Activated naive CD4-positive, alpha-beta T cell treated with anti-CD3 and anti-CD28 coated beads, Interleukin-2, amount 10 ng/mL, durations not matched to agents 7 days and 5 days (primary cell): ENCODE results near the gene HYLS1.
"Not testable (repeated sequence)": the region's sequence is repeated elsewhere in the genome, so short reads cannot be mapped to it uniquely, and the experiment has no call there.

ENCODE experiments used
- CTCF ChIA-PET: fragments of 350-600 bp; sonication (Branson Sonifier 250); formaldehyde crosslinking; loops from one replicate; lab custom pipeline; 2021; ENCODE audit warnings: antibody characterized with exemption; lab: Charles Lee
- DNase-seq: peaks from one replicate; pipeline ENCODE4 v3.0.0-alpha.2; 2020
- H3K27ac Mint-ChIP-seq: one replicate; pipeline ENCODE4 v1.8.0; 2021; ENCODE audit warnings: mild to moderate bottlenecking, moderate library complexity, mixed read lengths
- H3K27me3 Mint-ChIP-seq: one replicate; pipeline ENCODE4 v1.8.0; 2021; ENCODE audit warnings: mild to moderate bottlenecking, mixed read lengths
- H3K36me3 Mint-ChIP-seq: one replicate; pipeline ENCODE4 v1.8.0; 2021; ENCODE audit warnings: mixed read lengths
- H3K4me1 Mint-ChIP-seq: one replicate; pipeline ENCODE4 v1.8.0; 2021; ENCODE audit warnings: mixed read lengths
- H3K4me3 Mint-ChIP-seq: one replicate; pipeline ENCODE4 v1.8.0; 2021; ENCODE audit warnings: mild to moderate bottlenecking, moderate library complexity, mixed read lengths
- H3K9me3 Mint-ChIP-seq: one replicate; pipeline ENCODE4 v1.8.0; 2021; ENCODE audit warnings: mixed read lengths

Gene HYLS1

GRCh38 chr11:125887373-125888324 lies at the start of gene HYLS1:
Gene HYLS1, plus strand, starts transcription at chr11:125887668. Its CDS starts 11,701 bp downstream, at chr11:125899369.
- H3K4me1 Mint-ChIP-seq: peaks cover 47% of the 10 kb centered on the region

GRCh38 chr11:125842321-125842948 lies 45.0 kb upstream of the HYLS1 start:
- no peaks in the 10 kb centered on the region for H3K36me3 Mint-ChIP-seq
- H3K4me1 Mint-ChIP-seq: no peaks in the 10 kb centered on the region
- CTCF ChIA-PET: no interaction called here
- H3K4me3 Mint-ChIP-seq: no peak overlapping the region
- DNase-seq: no peak
- peaks cover 18% of the 10 kb centered on the region for H3K9me3 Mint-ChIP-seq
- H3K27me3 Mint-ChIP-seq: no peaks in the 10 kb centered on the region
- no peak overlapping the region for H3K27ac Mint-ChIP-seq

More at GRCh38 chr11:125887373-125888324, at the start of gene HYLS1:
- peaks cover 12% of the 10 kb centered on the region for H3K27me3 Mint-ChIP-seq
- H3K27ac Mint-ChIP-seq: peak within 1 kb of the TSS; percentile 98
- no peaks in the 10 kb centered on the region for H3K9me3 Mint-ChIP-seq
- peak; percentile 96 for DNase-seq
- CTCF ChIA-PET: interaction anchor here (0.7 to 1.6 kb wide), 5 partner anchors 9 to 374 kb away, joined by 3 to 8 read pairs (median 3); no protein-coding TSS in a partner anchor
- peaks cover 22% of the 10 kb centered on the region for H3K36me3 Mint-ChIP-seq
- H3K4me3 Mint-ChIP-seq: peak within 1 kb of the TSS; percentile 91

GRCh38 chr11:125846188-125846587 lies 41.3 kb upstream of the HYLS1 start:
- H3K9me3 Mint-ChIP-seq: peaks cover 21% of the 10 kb centered on the region

GRCh38 chr11:125857670-125858069 lies 29.8 kb upstream of the HYLS1 start:
- CTCF ChIA-PET, DNase-seq, H3K27me3 Mint-ChIP-seq, H3K27ac Mint-ChIP-seq, H3K36me3 Mint-ChIP-seq, H3K4me3 Mint-ChIP-seq, H3K9me3 Mint-ChIP-seq, H3K4me1 Mint-ChIP-seq: not testable (repeated sequence)

More at GRCh38 chr11:125846188-125846587, 41.3 kb upstream of the HYLS1 start:
- CTCF ChIA-PET: interaction anchor here (0.6 kb wide), 1 partner anchor 11 kb away, joined by 3 read pairs; no protein-coding TSS in a partner anchor
- no peak overlapping the region for H3K27ac Mint-ChIP-seq
- H3K27me3 Mint-ChIP-seq: peaks cover 4% of the 10 kb centered on the region
- no peak for DNase-seq
- H3K36me3 Mint-ChIP-seq: no peaks in the 10 kb centered on the region
- no peak overlapping the region for H3K4me3 Mint-ChIP-seq
- H3K4me1 Mint-ChIP-seq: no peaks in the 10 kb centered on the region

GRCh38 chr11:125862786-125863185 lies 24.7 kb upstream of the HYLS1 start:
- H3K9me3 Mint-ChIP-seq, H3K36me3 Mint-ChIP-seq, DNase-seq, H3K27ac Mint-ChIP-seq, H3K27me3 Mint-ChIP-seq, H3K4me1 Mint-ChIP-seq, H3K4me3 Mint-ChIP-seq, CTCF ChIA-PET: not testable (repeated sequence)

GRCh38 chr11:125865354-125865753 lies 22.1 kb upstream of the HYLS1 start:
- CTCF ChIA-PET, H3K27ac Mint-ChIP-seq, H3K4me1 Mint-ChIP-seq, H3K9me3 Mint-ChIP-seq, H3K4me3 Mint-ChIP-seq, DNase-seq, H3K36me3 Mint-ChIP-seq, H3K27me3 Mint-ChIP-seq: not testable (repeated sequence)

GRCh38 chr11:125869521-125869920 lies 17.9 kb upstream of the HYLS1 start:
- H3K4me1 Mint-ChIP-seq: no peaks in the 10 kb centered on the region
- H3K9me3 Mint-ChIP-seq: peaks cover 4% of the 10 kb centered on the region
- peak overlapping the region; percentile 30 for H3K27ac Mint-ChIP-seq
- no peaks in the 10 kb centered on the region for H3K36me3 Mint-ChIP-seq
- CTCF ChIA-PET: no interaction called here
- peaks cover 2% of the 10 kb centered on the region for H3K27me3 Mint-ChIP-seq
- no peak overlapping the region for H3K4me3 Mint-ChIP-seq
- no peak for DNase-seq

GRCh38 chr11:125871391-125872137 lies 15.9 kb upstream of the HYLS1 start:
- H3K36me3 Mint-ChIP-seq: no peaks in the 10 kb centered on the region
- peak; percentile 54 for DNase-seq

GRCh38 chr11:125872138-125872491 lies 15.4 kb upstream of the HYLS1 start:
- Mint-ChIP-seq H3K4me3 (no peak overlapping the region), H3K4me1 (no peaks in the 10 kb centered on the region), H3K36me3 (no peaks in the 10 kb centered on the region), H3K9me3 (no peaks in the 10 kb centered on the region), H3K27me3 (peaks cover 4% of the 10 kb centered on the region), H3K27ac (no peak overlapping the region)
- DNase-seq: no peak
- CTCF ChIA-PET: no interaction called here

More at GRCh38 chr11:125871391-125872137, 15.9 kb upstream of the HYLS1 start:
- CTCF ChIA-PET: interaction anchor here (1.0 kb wide), 1 partner anchor 251 kb away, joined by 4 read pairs; no protein-coding TSS in a partner anchor
- no peak overlapping the region for H3K27ac Mint-ChIP-seq
- no peak overlapping the region for H3K4me3 Mint-ChIP-seq
- H3K9me3 Mint-ChIP-seq: no peaks in the 10 kb centered on the region
- H3K4me1 Mint-ChIP-seq: no peaks in the 10 kb centered on the region
- peaks cover 4% of the 10 kb centered on the region for H3K27me3 Mint-ChIP-seq

- no peak for DNase-seq
- H3K4me3 Mint-ChIP-seq: no peak overlapping the region
- H3K27me3 Mint-ChIP-seq: peaks cover 4% of the 10 kb centered on the region
- no peaks in the 10 kb centered on the region for H3K9me3 Mint-ChIP-seq
- H3K27ac Mint-ChIP-seq: no peak overlapping the region
- H3K4me1 Mint-ChIP-seq: no peaks in the 10 kb centered on the region
- CTCF ChIA-PET: interaction anchor here (0.7 kb wide), 1 partner anchor 151 kb away, joined by 3 read pairs; no protein-coding TSS in a partner anchor
- H3K36me3 Mint-ChIP-seq: no peaks in the 10 kb centered on the region
Measured at GRCh38 chr11:125873881-125874555, 13.4 kb upstream of the HYLS1 start.

- Mint-ChIP-seq H3K27me3 (peaks cover 6% of the 10 kb centered on the region), H3K4me1 (no peaks in the 10 kb centered on the region), H3K36me3 (no peaks in the 10 kb centered on the region), H3K27ac (no peak overlapping the region), H3K4me3 (no peak overlapping the region), H3K9me3 (no peaks in the 10 kb centered on the region)
- DNase-seq: peak; percentile 67
- CTCF ChIA-PET: interaction anchor here (1.0 kb wide), 1 partner anchor 13 kb away, joined by 4 read pairs; the partner anchor contains the start of gene HYLS1
Measured at GRCh38 chr11:125874556-125875124, 12.8 kb upstream of the HYLS1 start.

- Mint-ChIP-seq H3K36me3 (no peaks in the 10 kb centered on the region), H3K27me3 (peaks cover 7% of the 10 kb centered on the region), H3K4me3 (no peak overlapping the region), H3K9me3 (no peaks in the 10 kb centered on the region), H3K4me1 (peaks cover 10% of the 10 kb centered on the region), H3K27ac (no peak overlapping the region)
- CTCF ChIA-PET: no interaction called here
- no peak for DNase-seq
Measured at GRCh38 chr11:125881291-125881690, 6.2 kb upstream of the HYLS1 start.

- peaks cover 2% of the 10 kb centered on the region for H3K36me3 Mint-ChIP-seq
- CTCF ChIA-PET: no interaction called here
- no peak overlapping the region for H3K27ac Mint-ChIP-seq
Measured at GRCh38 chr11:125883375-125883774, 4.1 kb upstream of the HYLS1 start.

More at GRCh38 chr11:125883375-125883774, 4.1 kb upstream of the HYLS1 start:
- peaks cover 26% of the 10 kb centered on the region for H3K4me1 Mint-ChIP-seq
- peaks cover 18% of the 10 kb centered on the region for H3K27me3 Mint-ChIP-seq
- no peaks in the 10 kb centered on the region for H3K9me3 Mint-ChIP-seq
- no peak for DNase-seq
- H3K4me3 Mint-ChIP-seq: no peak overlapping the region
